RKO (cell line): Measurements from ENCODE around the gene NOCT.
"Not testable (repeated sequence)": the region's sequence is repeated elsewhere in the genome, so short reads cannot be mapped to it uniquely, and the experiment has no call there.

Source experiments
- DNase-seq: peaks from one replicate; pipeline ENCODE4 v3.0.0-alpha.2; 2016; ENCODE audit warnings: low spot score

Gene NOCT

GRCh38 chr4:139009702-139010101, 5.9 kb upstream of the NOCT start:
- no peak for DNase-seq

GRCh38 chr4:139011225-139011950, 4.2 kb upstream of the NOCT start:
- DNase-seq = no peak

GRCh38 chr4:139014371-139015268, 961 bp upstream of the NOCT start:
- peak; percentile 96 for DNase-seq

GRCh38 chr4:139015948-139016471, 429 bp downstream of the NOCT start:
- DNase-seq = peak; percentile 35

GRCh38 chr4:139017861-139018260, 2.3 kb downstream of the NOCT start:
- no peak for DNase-seq

GRCh38 chr4:139018501-139018900, 2.9 kb downstream of the NOCT start:
- DNase-seq = peak; percentile 49

- no peak for DNase-seq
Observed at GRCh38 chr4:139018971-139019758, 3.6 kb downstream of the NOCT start.

- DNase-seq = no peak
Observed at GRCh38 chr4:139020384-139020783, 4.8 kb downstream of the NOCT start.

- DNase-seq = not testable (repeated sequence)
Observed at GRCh38 chr4:139021071-139021470, 5.5 kb downstream of the NOCT start.

GRCh38 chr4:139022835-139023234, 7.3 kb downstream of the NOCT start:
- DNase-seq = no peak

GRCh38 chr4:139024686-139025085, 9.1 kb downstream of the NOCT start:
- no peak for DNase-seq

GRCh38 chr4:139025841-139026240, 10.3 kb downstream of the NOCT start:
- DNase-seq = no peak

- no peak for DNase-seq
Observed at GRCh38 chr4:139027776-139028175, 12.2 kb downstream of the NOCT start.

- DNase-seq = no peak
Observed at GRCh38 chr4:139028191-139028661, 12.6 kb downstream of the NOCT start.

GRCh38 chr4:139029866-139030363, 14.3 kb downstream of the NOCT start:
- not testable (repeated sequence) for DNase-seq

GRCh38 chr4:139030614-139031235, 15.1 kb downstream of the NOCT start:
- peak; percentile 80 for DNase-seq

- DNase-seq = no peak
Observed at GRCh38 chr4:139035650-139036049, 20.1 kb downstream of the NOCT start.

- no peak for DNase-seq
Observed at GRCh38 chr4:139036885-139037284, 21.3 kb downstream of the NOCT start.

GRCh38 chr4:139038874-139039443, 23.4 kb downstream of the NOCT start:
- DNase-seq = no peak

GRCh38 chr4:139042981-139043460, 27.4 kb downstream of the NOCT start:
- DNase-seq = no peak

- no peak for DNase-seq
Observed at GRCh38 chr4:139044291-139044690, 28.7 kb downstream of the NOCT start.
